HG02870 (cell line): ENCODE measurements around the gene CAV3.

ENCODE experiments used
- ATAC-seq: cut with Tn5 transposase; IDR thresholded peaks from one replicate; pipeline ENCODE4 v1.9.1; 2021; ENCODE audit warnings: mild to moderate bottlenecking, moderate library complexity; ENCODE audit not compliant: unreplicated experiment

Gene CAV3

GRCh38 chr3:8734137-8734878, 706 bp downstream of the CAV3 start:
- no peak for ATAC-seq

- ATAC-seq: no peak
Measured at GRCh38 chr3:8734908-8735307, 1.3 kb downstream of the CAV3 start.

- no peak for ATAC-seq
Measured at GRCh38 chr3:8736436-8736835, 2.8 kb downstream of the CAV3 start.

GRCh38 chr3:8737301-8737700, 3.7 kb downstream of the CAV3 start:
- no peak for ATAC-seq

GRCh38 chr3:8737823-8738222, 4.2 kb downstream of the CAV3 start:
- ATAC-seq: no peak

- no peak for ATAC-seq
Measured at GRCh38 chr3:8738639-8739038, 5.0 kb downstream of the CAV3 start.

- no peak for ATAC-seq
Measured at GRCh38 chr3:8739757-8740504, 6.3 kb downstream of the CAV3 start.

- ATAC-seq: no peak
Measured at GRCh38 chr3:8741581-8742261, 8.1 kb downstream of the CAV3 start.

- ATAC-seq: no peak
Measured at GRCh38 chr3:8743021-8743601, 9.5 kb downstream of the CAV3 start.

- no peak for ATAC-seq
Measured at GRCh38 chr3:8743911-8744310, 10.3 kb downstream of the CAV3 start.

GRCh38 chr3:8745619-8746370, 12.2 kb downstream of the CAV3 start:
- ATAC-seq: no peak

- no peak for ATAC-seq
Measured at GRCh38 chr3:8746780-8747345, 13.3 kb downstream of the CAV3 start.

- ATAC-seq: no peak
Measured at GRCh38 chr3:8749316-8749715, 15.7 kb downstream of the CAV3 start.

GRCh38 chr3:8752832-8753231, 19.2 kb downstream of the CAV3 start:
- no peak for ATAC-seq

GRCh38 chr3:8755097-8755496, 21.5 kb downstream of the CAV3 start:
- no peak for ATAC-seq

GRCh38 chr3:8755564-8756237, 22.1 kb downstream of the CAV3 start:
- no peak for ATAC-seq

- ATAC-seq: no peak
Measured at GRCh38 chr3:8756671-8757070, 23.1 kb downstream of the CAV3 start.

GRCh38 chr3:8757551-8758518, 24.2 kb downstream of the CAV3 start:
- no peak for ATAC-seq
